Lower lobe of right lung (tissue), 2 donors: Measurements from ENCODE around the gene NUDT14. TPM values are rescaled to one million over a fixed set of nuclear protein-coding genes. Genes with fewer than 3 reads are reported as not detected.

Experiments used
- ATAC-seq, 2 donors: fragments of 200-7000 bp; cut with Tn5 transposase; one replicate each; pipeline ENCODE4 v1.9.1; 2020 to 2022; ENCODE audit warnings: mild to moderate bottlenecking in 2 of 2, moderate library complexity in 2 of 2
- DNase-seq: peaks from one replicate; pipeline ENCODE4 v3.0.0-alpha.2; 2020
- H3K27ac ChIP-seq: fragments of 200-600 bp; one replicate; pipeline ENCODE4 v1.8.0; 2022
- H3K27me3 ChIP-seq: fragments of 200-600 bp; one replicate; pipeline ENCODE4 v1.8.0; 2022; ENCODE audit warnings: low read depth
- H3K36me3 ChIP-seq: fragments of 200-600 bp; one replicate; pipeline ENCODE4 v1.8.0; 2022; ENCODE audit warnings: mild to moderate bottlenecking
- H3K4me1 ChIP-seq: fragments of 200-600 bp; one replicate; pipeline ENCODE4 v1.8.0; 2022
- H3K4me3 ChIP-seq: fragments of 200-600 bp; one replicate; pipeline ENCODE4 v1.8.0; 2022; ENCODE audit warnings: mild to moderate bottlenecking
- H3K9me3 ChIP-seq: fragments of 200-600 bp; one replicate; pipeline ENCODE4 v1.8.0; 2022
- CTCF ChIP-seq: fragments of 200-600 bp; IDR thresholded peaks from one replicate; pipeline ENCODE4 v1.8.0; 2022; ENCODE audit warnings: antibody characterized with exemption, mild to moderate bottlenecking
- intact Hi-C: fragments of 100-400 bp; cut with DNase I; formaldehyde crosslinking; loops from one replicate; pipeline ENCODE4 v1.11.0; 2022
- total RNA-seq: library from RNA; stranded (reverse); fragmentation: NEBNext Ultra II Directional; extraction: Animal tissue kit (Norgen Biotek cat#: 25700); gene quantifications from one replicate; pipeline ENCODE4 v1.2.1, GENCODE V29; 2021
- donor health status: DM: no; HTN: yes; CAD: no; lungs with severe emphysema.

The NUDT14 gene
- total RNA-seq, 1 donor from 2014 or later, result 54.5 TPM

- ATAC-seq (no peak), DNase-seq (no peak)
- H3K36me3 ChIP-seq, result peaks cover 86% of the 10 kb centered on the region
- H3K27ac ChIP-seq, result no peak overlapping the region
- peaks cover 5% of the 10 kb centered on the region for H3K4me1 ChIP-seq
- no peaks in the 10 kb centered on the region for H3K9me3 ChIP-seq
- no peak overlapping the region for H3K4me3 ChIP-seq
- no peaks in the 10 kb centered on the region for H3K27me3 ChIP-seq
- no peak for TF ChIP-seq CTCF
- intact Hi-C loops, result no loop called here
Measured at GRCh38 chr14:105216490-105217247, 35.6 kb upstream of the NUDT14 start.

GRCh38 chr14:105215602-105216001 is 34.5 kb upstream of the NUDT14 start:
- DNase-seq (no peak), ATAC-seq (no peak)
- Histone ChIP-seq H3K4me1 (peaks cover 5% of the 10 kb centered on the region), H3K4me3 (no peak overlapping the region), H3K27me3 (no peaks in the 10 kb centered on the region), H3K9me3 (no peaks in the 10 kb centered on the region), H3K36me3 (peaks cover 86% of the 10 kb centered on the region), H3K27ac (no peak overlapping the region)
- TF ChIP-seq CTCF, result no peak
- intact Hi-C loops, result no loop called here

GRCh38 chr14:105214324-105214915 is 33.3 kb upstream of the NUDT14 start:
- intact Hi-C loops, result no loop called here

GRCh38 chr14:105213361-105213760 is 32.2 kb upstream of the NUDT14 start:
- no peak for TF ChIP-seq CTCF
- DNase-seq, result no peak
- ATAC-seq, result no peak
- no peak overlapping the region for H3K4me3 ChIP-seq
- peaks cover 81% of the 10 kb centered on the region for H3K36me3 ChIP-seq
- no peaks in the 10 kb centered on the region for H3K27me3 ChIP-seq
- H3K27ac ChIP-seq, result no peak overlapping the region
- H3K4me1 ChIP-seq, result peaks cover 5% of the 10 kb centered on the region
- intact Hi-C loops, result no loop called here
- no peaks in the 10 kb centered on the region for H3K9me3 ChIP-seq

More at GRCh38 chr14:105214324-105214915, 33.3 kb upstream of the NUDT14 start:
- H3K4me3 ChIP-seq, result no peak overlapping the region
- peaks cover 86% of the 10 kb centered on the region for H3K36me3 ChIP-seq
- no peaks in the 10 kb centered on the region for H3K9me3 ChIP-seq
- peaks cover 5% of the 10 kb centered on the region for H3K4me1 ChIP-seq
- H3K27ac ChIP-seq, result no peak overlapping the region
- H3K27me3 ChIP-seq, result no peaks in the 10 kb centered on the region
- no peak for ATAC-seq
- TF ChIP-seq CTCF, result no peak
- DNase-seq, result no peak

GRCh38 chr14:105212541-105213300 is 31.6 kb upstream of the NUDT14 start:
- DNase-seq, result no peak
- Histone ChIP-seq H3K27me3 (no peaks in the 10 kb centered on the region), H3K9me3 (no peaks in the 10 kb centered on the region), H3K4me3 (no peak overlapping the region), H3K36me3 (peaks cover 74% of the 10 kb centered on the region), H3K4me1 (peaks cover 5% of the 10 kb centered on the region), H3K27ac (no peak overlapping the region)
- TF ChIP-seq CTCF, result no peak
- ATAC-seq, result no peak
- intact Hi-C loops, result no loop called here
